GM23338 (cell line): ENCODE data around the gene KLK7. TPM values are rescaled to one million over a fixed set of nuclear protein-coding genes. Genes with fewer than 3 reads are reported as not detected.

Experiments used
- ATAC-seq: fragments of 200-7000 bp; cut with Tn5 transposase; 3 replicates; pipeline ENCODE4 v1.9.1; 2020
- DNase-seq: peaks from one replicate; pipeline ENCODE4 v3.0.0-alpha.2; 2015; ENCODE audit warnings: low spot score
- H2AFZ ChIP-seq: fragments of 200-600 bp; sonication (generic); 2 replicates; pipeline ENCODE4 v1.8.0; 2016; ENCODE audit warnings: antibody characterized with exemption, mild to moderate bottlenecking, moderate library complexity
- H3F3A ChIP-seq: fragments of 200-600 bp; sonication (generic); replicated peaks from 2 replicates; pipeline ENCODE4 v1.8.0; 2017; ENCODE audit warnings: antibody characterized with exemption, mixed run types, low read depth
- H3K27ac ChIP-seq: fragments of 200-600 bp; sonication (generic); 2 replicates; pipeline ENCODE4 v1.6.1; 2016; ENCODE audit warnings: low read depth
- H3K27me3 ChIP-seq: fragments of 200-600 bp; sonication (generic); 2 replicates; pipeline ENCODE4 v1.8.0; 2016; ENCODE audit warnings: mild to moderate bottlenecking, mixed run types, moderate library complexity; ENCODE audit not compliant: insufficient read depth
- H3K36me3 ChIP-seq: fragments of 200-600 bp; sonication (generic); 2 replicates; pipeline ENCODE4 v1.8.0; 2016; ENCODE audit warnings: mild to moderate bottlenecking; ENCODE audit not compliant: insufficient read depth
- H3K4me1 ChIP-seq: fragments of 200-600 bp; sonication (generic); 2 replicates; pipeline ENCODE4 v1.8.0; 2016; ENCODE audit warnings: mild to moderate bottlenecking, moderate library complexity; ENCODE audit not compliant: insufficient read depth
- H3K4me2 ChIP-seq: fragments of 200-600 bp; sonication (generic); 2 replicates; pipeline ENCODE4 v1.7.1; 2017; ENCODE audit warnings: mixed run types
- H3K4me3 ChIP-seq: fragments of 200-600 bp; sonication (generic); 2 replicates; pipeline ENCODE4 v1.6.1; 2016; ENCODE audit warnings: mixed run types
- H3K79me2 ChIP-seq: fragments of 200-600 bp; sonication (generic); replicated peaks from 2 replicates; pipeline ENCODE4 v1.8.0; 2017; ENCODE audit warnings: mild to moderate bottlenecking; ENCODE audit not compliant: insufficient read depth
- H3K9me2 ChIP-seq: fragments of 200-600 bp; sonication (generic); 2 replicates; pipeline ENCODE4 v1.8.0; 2017; ENCODE audit not compliant: insufficient read depth
- H4K20me1 ChIP-seq: fragments of 200-600 bp; sonication (generic); replicated peaks from 2 replicates; pipeline ENCODE4 v1.8.0; 2017; ENCODE audit warnings: mild to moderate bottlenecking; ENCODE audit not compliant: insufficient read depth
- H3K27ac Mint-ChIP-seq: 2 replicates; pipeline ENCODE4 v1.8.0; 2020; ENCODE audit warnings: inconsistent platforms, mild to moderate bottlenecking, moderate library complexity, mixed read lengths
- H3K27me3 Mint-ChIP-seq: 3 replicates; pipeline ENCODE4 v1.8.0; 2022; ENCODE audit warnings: low read depth, mild to moderate bottlenecking, moderate library complexity, mixed read lengths, inconsistent platforms; ENCODE audit not compliant: insufficient read depth, poor library complexity
- H3K36me3 Mint-ChIP-seq: 3 replicates; pipeline ENCODE4 v1.8.0; 2021; ENCODE audit warnings: low read depth, mild to moderate bottlenecking, inconsistent platforms, moderate library complexity, mixed read lengths
- H3K4me1 Mint-ChIP-seq: 3 replicates; pipeline ENCODE4 v1.8.0; 2020; ENCODE audit warnings: mild to moderate bottlenecking, inconsistent platforms, mixed read lengths
- H3K4me3 Mint-ChIP-seq: 3 replicates; pipeline ENCODE4 v1.8.0; 2021; ENCODE audit warnings: moderate library complexity, mild to moderate bottlenecking, inconsistent platforms, mixed read lengths
- H3K9me3 Mint-ChIP-seq: 3 replicates; pipeline ENCODE4 v1.8.0; 2020; ENCODE audit warnings: moderate library complexity, mild to moderate bottlenecking, inconsistent platforms, mixed read lengths
- CREB1 ChIP-seq: fragments of 250-450 bp; sonication (Bioruptor Pico); IDR thresholded peaks from 2 replicates; pipeline ENCODE4 v1.5.0; 2020; ENCODE audit warnings: low read depth, mild to moderate bottlenecking, moderate library complexity
- CTCF ChIP-seq, 2 experiments: fragments of 200-600 bp in 1 of 2; sonication (generic) in 1 of 2; conservative IDR thresholded peaks; 2 replicates each; pipeline versions ENCODE4 v1.5.1 to v1.6.1; 2016 to 2017; ENCODE audit warnings: antibody characterized with exemption in 2 of 2, low read depth in 2 of 2, mild to moderate bottlenecking in 2 of 2, moderate library complexity in 1 of 2
- ETS1 ChIP-seq: IDR thresholded peaks from 2 replicates; pipeline ENCODE4 v1.6.1; 2016; ENCODE audit warnings: antibody characterized with exemption
- EZH2 ChIP-seq: fragments of 200-600 bp; sonication (generic); IDR thresholded peaks from one replicate; pipeline ENCODE4 v1.8.0; 2017; ENCODE audit warnings: antibody characterized with exemption, mild to moderate bottlenecking, low read depth; ENCODE audit not compliant: unreplicated experiment
- EZH2phosphoT487 ChIP-seq: fragments of 200-600 bp; sonication (generic); IDR thresholded peaks from one replicate; pipeline ENCODE4 v1.8.1; 2018; ENCODE audit warnings: antibody characterized with exemption; ENCODE audit not compliant: unreplicated experiment
- JUNB ChIP-seq: IDR thresholded peaks from one replicate; pipeline ENCODE4 v1.6.1; 2016; ENCODE audit warnings: antibody characterized with exemption; ENCODE audit not compliant: unreplicated experiment
- NANOG ChIP-seq: IDR thresholded peaks from 2 replicates; pipeline ENCODE4 v1.6.1; 2016; ENCODE audit warnings: antibody characterized with exemption, borderline replicate concordance
- POLR2AphosphoS5 ChIP-seq: IDR thresholded peaks from 2 replicates; pipeline ENCODE4 v1.6.1; 2016; ENCODE audit warnings: antibody characterized with exemption, low read depth
- STAT1 ChIP-seq: IDR thresholded peaks from one replicate; pipeline ENCODE4 v1.6.1; 2016; ENCODE audit warnings: antibody characterized with exemption; ENCODE audit not compliant: unreplicated experiment
- ZNF114 ChIP-seq: fragments of 250-450 bp; sonication (Bioruptor Pico); IDR thresholded peaks from 2 replicates; pipeline ENCODE4 v1.5.0; 2020; ENCODE audit warnings: mild to moderate bottlenecking, moderate library complexity
- ZNF331 ChIP-seq: fragments of 250-450 bp; sonication (Bioruptor Pico); IDR thresholded peaks from 2 replicates; pipeline ENCODE4 v1.5.0; 2020; ENCODE audit warnings: low read depth, mild to moderate bottlenecking, moderate library complexity
- ZNF462 ChIP-seq: fragments of 250-450 bp; sonication (Bioruptor Pico); IDR thresholded peaks from 2 replicates; pipeline ENCODE4 v1.5.0; 2020; ENCODE audit warnings: mild to moderate bottlenecking, moderate library complexity
- polyA plus RNA-seq: library from polyadenylated mRNA; unstranded; fragments of >200 nt; fragmentation: Nextera tagmentation; extraction: Ambion mirVana; gene quantifications from 2 replicates; pipeline ENCODE4 v1.2.1, GENCODE V29; 2016
- total RNA-seq: library from RNA; depleted of rRNA; stranded (reverse); fragments of >200 nt; shearing (Covaris generic); gene quantifications from 2 replicates; pipeline ENCODE4 v1.2.3, GENCODE V29; 2014
- TF ChIP-seq, protein P1 (sequence below): IDR thresholded peaks from one replicate; pipeline ENCODE4 v1.6.1; 2018; ENCODE audit warnings: antibody characterized with exemption; ENCODE audit not compliant: unreplicated experiment

KLK7 gene
- total and polyA plus RNA-seq, 2 experiments from 2014 or later = 1.1 to 1.4 TPM

GRCh38 chr19:50952910-50953309 is 30.8 kb downstream of the KLK7 start, which contains the start of gene KLK5:
Gene KLK5, minus strand, starts transcription at chr19:50953038. Its CDS starts 381 bp downstream, at chr19:50952657.
- TF ChIP-seq ZNF462 (CRISPR knock-in tag) (no peak), ETS1 (no peak), EZH2 (no peak), JUNB (no peak), ZNF331 (CRISPR knock-in tag) (no peak), ZNF114 (CRISPR knock-in tag) (no peak), POLR2AphosphoS5 (no peak), NANOG (no peak), EZH2phosphoT487 (no peak), CREB1 (no peak), CTCF (conservative IDR thresholded peaks at IDR 0.05; ENCODE audit: low read depth in 2 of 2) (no peak), STAT1 (no peak)
- TF ChIP-seq, protein P1, sequence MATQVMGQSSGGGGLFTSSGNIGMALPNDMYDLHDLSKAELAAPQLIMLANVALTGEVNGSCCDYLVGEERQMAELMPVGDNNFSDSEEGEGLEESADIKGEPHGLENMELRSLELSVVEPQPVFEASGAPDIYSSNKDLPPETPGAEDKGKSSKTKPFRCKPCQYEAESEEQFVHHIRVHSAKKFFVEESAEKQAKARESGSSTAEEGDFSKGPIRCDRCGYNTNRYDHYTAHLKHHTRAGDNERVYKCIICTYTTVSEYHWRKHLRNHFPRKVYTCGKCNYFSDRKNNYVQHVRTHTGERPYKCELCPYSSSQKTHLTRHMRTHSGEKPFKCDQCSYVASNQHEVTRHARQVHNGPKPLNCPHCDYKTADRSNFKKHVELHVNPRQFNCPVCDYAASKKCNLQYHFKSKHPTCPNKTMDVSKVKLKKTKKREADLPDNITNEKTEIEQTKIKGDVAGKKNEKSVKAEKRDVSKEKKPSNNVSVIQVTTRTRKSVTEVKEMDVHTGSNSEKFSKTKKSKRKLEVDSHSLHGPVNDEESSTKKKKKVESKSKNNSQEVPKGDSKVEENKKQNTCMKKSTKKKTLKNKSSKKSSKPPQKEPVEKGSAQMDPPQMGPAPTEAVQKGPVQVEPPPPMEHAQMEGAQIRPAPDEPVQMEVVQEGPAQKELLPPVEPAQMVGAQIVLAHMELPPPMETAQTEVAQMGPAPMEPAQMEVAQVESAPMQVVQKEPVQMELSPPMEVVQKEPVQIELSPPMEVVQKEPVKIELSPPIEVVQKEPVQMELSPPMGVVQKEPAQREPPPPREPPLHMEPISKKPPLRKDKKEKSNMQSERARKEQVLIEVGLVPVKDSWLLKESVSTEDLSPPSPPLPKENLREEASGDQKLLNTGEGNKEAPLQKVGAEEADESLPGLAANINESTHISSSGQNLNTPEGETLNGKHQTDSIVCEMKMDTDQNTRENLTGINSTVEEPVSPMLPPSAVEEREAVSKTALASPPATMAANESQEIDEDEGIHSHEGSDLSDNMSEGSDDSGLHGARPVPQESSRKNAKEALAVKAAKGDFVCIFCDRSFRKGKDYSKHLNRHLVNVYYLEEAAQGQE = no peak
- H2AFZ ChIP-seq = peak within 1 kb of the TSS; percentile 95
- H3K36me3 ChIP-seq = no peaks in the 10 kb centered on the region
- no peaks in the 10 kb centered on the region for H3F3A ChIP-seq
- H3K4me3 Mint-ChIP-seq = no peak within 1 kb of the TSS
- no peaks in the 10 kb centered on the region for H3K27me3 ChIP-seq
- peaks cover 8% of the 10 kb centered on the region for H3K27me3 Mint-ChIP-seq
- no peak within 1 kb of the TSS; the same call in 1 of the 2 replicates for H3K27ac Mint-ChIP-seq
- no peaks in the 10 kb centered on the region for H4K20me1 ChIP-seq
- no peak within 1 kb of the TSS for H3K4me3 ChIP-seq
- no peak within 1 kb of the TSS for H3K27ac ChIP-seq
- H3K4me1 ChIP-seq = peaks cover 9% of the 10 kb centered on the region; the same call in 1 of the 2 replicates
- H3K4me2 ChIP-seq = no peak within 1 kb of the TSS
- H3K79me2 ChIP-seq = no peaks in the 10 kb centered on the region
- H3K9me2 ChIP-seq = no peaks in the 10 kb centered on the region
- ATAC-seq (peak; percentile 83), DNase-seq (peak; percentile 37)
- H3K36me3 Mint-ChIP-seq = no peaks in the 10 kb centered on the region; the same call in 2 of the 3 replicates
- peaks cover 8% of the 10 kb centered on the region for H3K4me1 Mint-ChIP-seq
- peaks cover 7% of the 10 kb centered on the region; the same call in 1 of the 3 replicates for H3K9me3 Mint-ChIP-seq
